ENCODE results near the gene COL18A1.

COL18A1 gene

DNA sequence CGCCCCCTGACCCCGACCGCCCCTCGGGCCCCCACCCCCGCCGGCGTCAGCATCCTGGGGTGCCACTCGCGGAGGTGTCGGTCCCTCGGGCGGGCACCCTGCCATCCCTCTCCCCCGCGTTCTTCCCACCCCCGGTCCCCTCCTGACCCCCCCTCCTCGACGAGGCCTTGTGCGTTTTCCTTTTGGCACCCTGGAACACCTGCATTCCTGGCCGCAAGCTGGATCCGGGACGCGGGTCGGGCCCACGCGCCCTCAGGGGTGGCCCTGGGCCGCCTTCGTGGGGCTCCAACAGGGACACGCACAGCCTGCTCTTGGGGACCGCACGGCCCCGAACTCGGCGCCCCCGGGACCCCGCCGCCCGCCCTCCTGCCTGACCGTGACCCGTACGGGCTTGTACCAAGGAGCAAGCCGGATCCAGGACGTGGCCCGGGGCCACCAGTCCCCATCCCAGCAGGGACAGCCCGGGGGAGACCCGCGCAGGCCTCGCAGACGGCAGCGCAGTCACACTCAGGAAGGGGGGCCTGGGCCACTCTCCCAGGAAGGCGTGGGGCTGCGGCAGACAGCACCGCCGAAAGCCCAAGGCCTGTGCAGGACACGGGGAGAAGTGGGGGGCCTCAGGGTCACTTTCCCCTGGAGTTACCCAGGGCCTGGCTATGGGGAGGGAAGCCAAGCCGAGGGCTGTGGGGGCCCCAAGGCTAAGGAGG is 137.9 kb downstream of the COL18A1 start:
- in situ Hi-C loops (cut with HindIII; ENCODE audit: low sequenced_read_pairs), result no loop called here
- no peak for DNase-seq (ENCODE audit: low read depth, low spot score)
- TF ChIP-seq, protein P1, sequence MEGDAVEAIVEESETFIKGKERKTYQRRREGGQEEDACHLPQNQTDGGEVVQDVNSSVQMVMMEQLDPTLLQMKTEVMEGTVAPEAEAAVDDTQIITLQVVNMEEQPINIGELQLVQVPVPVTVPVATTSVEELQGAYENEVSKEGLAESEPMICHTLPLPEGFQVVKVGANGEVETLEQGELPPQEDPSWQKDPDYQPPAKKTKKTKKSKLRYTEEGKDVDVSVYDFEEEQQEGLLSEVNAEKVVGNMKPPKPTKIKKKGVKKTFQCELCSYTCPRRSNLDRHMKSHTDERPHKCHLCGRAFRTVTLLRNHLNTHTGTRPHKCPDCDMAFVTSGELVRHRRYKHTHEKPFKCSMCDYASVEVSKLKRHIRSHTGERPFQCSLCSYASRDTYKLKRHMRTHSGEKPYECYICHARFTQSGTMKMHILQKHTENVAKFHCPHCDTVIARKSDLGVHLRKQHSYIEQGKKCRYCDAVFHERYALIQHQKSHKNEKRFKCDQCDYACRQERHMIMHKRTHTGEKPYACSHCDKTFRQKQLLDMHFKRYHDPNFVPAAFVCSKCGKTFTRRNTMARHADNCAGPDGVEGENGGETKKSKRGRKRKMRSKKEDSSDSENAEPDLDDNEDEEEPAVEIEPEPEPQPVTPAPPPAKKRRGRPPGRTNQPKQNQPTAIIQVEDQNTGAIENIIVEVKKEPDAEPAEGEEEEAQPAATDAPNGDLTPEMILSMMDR (IDR thresholded peaks at IDR 0.05; ENCODE audit: low read depth, low read length), result no peak
- peak overlapping the region; percentile 47 for H3K4me3 ChIP-seq (ENCODE audit: low read depth, low read length)

DNA sequence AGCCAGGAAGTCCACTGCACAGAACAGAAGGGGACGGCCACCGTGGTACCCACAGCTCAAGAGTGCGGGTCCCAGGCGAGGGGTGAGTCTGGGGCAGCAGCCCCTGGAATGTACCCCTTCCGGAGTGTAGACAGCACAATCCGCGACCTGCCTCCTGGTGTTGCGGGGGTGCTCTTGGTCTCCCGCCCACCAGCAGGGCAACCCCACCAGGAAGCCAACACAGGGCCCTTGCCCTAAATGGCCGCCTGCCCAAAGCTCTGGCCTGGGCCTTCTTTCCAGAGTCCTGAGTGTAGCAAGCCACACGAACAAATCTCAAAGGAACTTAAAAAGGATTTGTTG is 138.4 kb downstream of the COL18A1 start:
- DNase-seq (ENCODE audit: low read depth, low spot score), result no peak
- TF ChIP-seq, protein P1 (IDR thresholded peaks at IDR 0.05; ENCODE audit: low read depth, low read length), result no peak
- H3K4me3 ChIP-seq (ENCODE audit: low read depth, low read length), result no peak overlapping the region
- in situ Hi-C loops (cut with HindIII; ENCODE audit: low sequenced_read_pairs), result no loop called here

DNA sequence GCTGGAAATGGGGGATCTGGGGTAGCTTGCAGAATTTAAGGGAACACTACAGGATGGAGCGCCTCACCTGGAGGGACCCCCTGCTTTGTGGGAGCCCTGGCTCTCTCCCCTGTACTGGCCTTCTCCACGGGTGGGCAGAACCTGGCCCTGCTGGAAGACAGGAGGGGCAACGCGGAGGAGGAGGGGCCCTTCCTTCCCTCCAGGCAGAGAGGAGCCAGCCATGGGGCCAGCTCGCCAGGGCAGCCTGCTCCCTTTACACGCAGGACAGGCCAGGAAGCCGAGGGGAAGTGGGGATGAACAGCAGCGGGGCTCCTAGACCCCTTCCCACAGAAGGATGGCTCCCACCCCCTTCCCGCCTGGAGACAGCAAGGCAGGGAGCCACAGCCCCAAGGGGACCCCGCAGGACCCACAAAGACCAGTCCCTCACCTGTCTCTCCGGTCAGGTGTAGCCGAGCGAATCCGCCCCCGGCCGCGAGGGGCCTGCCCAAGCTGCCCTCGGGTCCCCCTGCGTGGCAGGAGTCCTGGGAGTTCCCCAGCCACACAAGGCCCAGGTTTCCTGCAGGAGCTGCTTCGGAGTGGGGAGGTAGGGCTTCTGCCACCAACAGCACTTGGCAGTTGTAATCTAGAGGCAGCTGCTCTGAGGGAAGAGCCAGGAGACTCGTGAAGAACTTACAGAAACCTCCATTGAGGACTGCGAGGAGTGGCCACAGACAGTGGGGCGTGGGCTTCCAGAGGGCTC is 138.9 kb downstream of the COL18A1 start:
- TF ChIP-seq, protein P1 (IDR thresholded peaks at IDR 0.05; ENCODE audit: low read depth, low read length), result no peak
- no peak for DNase-seq (ENCODE audit: low read depth, low spot score)
- no peak overlapping the region for H3K4me3 ChIP-seq (ENCODE audit: low read depth, low read length)
- in situ Hi-C loops (cut with HindIII; ENCODE audit: low sequenced_read_pairs), result no loop called here

DNA sequence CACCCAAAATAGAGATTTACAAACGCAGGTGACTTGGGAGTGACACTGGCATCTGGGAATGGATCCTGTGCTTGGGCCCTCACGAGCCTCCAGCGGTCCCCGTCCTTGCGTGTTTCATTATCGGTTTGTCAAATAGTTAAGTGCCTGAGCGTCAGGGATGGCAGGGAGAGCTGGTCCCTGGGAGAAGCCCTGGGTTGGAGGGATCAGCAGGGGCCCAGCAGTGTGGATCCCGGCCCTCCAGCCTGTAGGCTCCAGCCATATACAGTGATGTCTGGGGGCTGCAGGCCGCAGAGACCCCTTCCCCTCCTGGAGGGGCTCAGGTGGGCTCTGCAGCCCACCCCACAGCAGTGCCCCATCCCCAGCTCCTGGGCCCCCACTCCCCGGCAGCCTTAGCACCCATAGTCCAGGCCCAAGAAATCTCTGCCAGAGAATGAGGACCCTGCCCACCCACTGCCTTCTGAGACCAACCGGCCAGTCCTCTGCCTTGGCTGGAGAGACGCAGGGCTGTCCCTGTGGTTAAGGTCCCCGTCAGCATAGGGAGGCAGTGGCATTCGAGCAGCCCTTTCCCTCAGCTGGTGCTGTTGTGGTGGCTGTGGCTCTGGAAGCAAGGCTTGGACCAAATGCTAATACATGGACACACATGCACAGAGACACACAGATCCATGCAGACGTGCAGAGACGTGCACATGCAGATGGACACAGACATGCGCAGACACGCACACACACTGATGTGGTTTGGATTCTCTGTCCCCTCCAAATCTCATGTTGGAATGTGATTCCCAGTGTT is 139.7 kb downstream of the COL18A1 start:
- no peak for DNase-seq (ENCODE audit: low read depth, low spot score)
- TF ChIP-seq, protein P1 (IDR thresholded peaks at IDR 0.05; ENCODE audit: low read depth, low read length), result no peak
- in situ Hi-C loops (cut with HindIII; ENCODE audit: low sequenced_read_pairs), result no loop called here
- H3K4me3 ChIP-seq (ENCODE audit: low read depth, low read length), result no peak overlapping the region

DNA sequence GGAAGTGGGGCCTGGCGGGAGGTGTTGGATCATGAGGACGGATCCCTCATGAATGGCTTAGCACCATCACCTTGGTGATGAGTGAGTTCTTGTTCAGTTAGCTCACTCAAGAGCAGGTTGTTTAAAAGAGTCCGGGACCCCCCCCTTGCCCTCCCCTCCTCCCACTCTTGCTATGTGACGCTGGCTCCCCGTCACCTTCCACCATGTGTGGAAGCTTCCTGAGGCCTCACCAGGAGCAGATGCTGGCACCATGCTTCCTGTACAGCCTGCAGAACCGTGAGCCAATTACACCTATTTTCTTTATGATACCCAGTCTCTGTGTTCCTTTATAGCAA is 140.2 kb downstream of the COL18A1 start:
- H3K4me3 ChIP-seq (ENCODE audit: low read depth, low read length), result no peak overlapping the region
- TF ChIP-seq, protein P1 (IDR thresholded peaks at IDR 0.05; ENCODE audit: low read depth, low read length), result no peak
- in situ Hi-C loops (cut with HindIII; ENCODE audit: low sequenced_read_pairs), result no loop called here
- DNase-seq (ENCODE audit: low read depth, low spot score), result no peak

DNA sequence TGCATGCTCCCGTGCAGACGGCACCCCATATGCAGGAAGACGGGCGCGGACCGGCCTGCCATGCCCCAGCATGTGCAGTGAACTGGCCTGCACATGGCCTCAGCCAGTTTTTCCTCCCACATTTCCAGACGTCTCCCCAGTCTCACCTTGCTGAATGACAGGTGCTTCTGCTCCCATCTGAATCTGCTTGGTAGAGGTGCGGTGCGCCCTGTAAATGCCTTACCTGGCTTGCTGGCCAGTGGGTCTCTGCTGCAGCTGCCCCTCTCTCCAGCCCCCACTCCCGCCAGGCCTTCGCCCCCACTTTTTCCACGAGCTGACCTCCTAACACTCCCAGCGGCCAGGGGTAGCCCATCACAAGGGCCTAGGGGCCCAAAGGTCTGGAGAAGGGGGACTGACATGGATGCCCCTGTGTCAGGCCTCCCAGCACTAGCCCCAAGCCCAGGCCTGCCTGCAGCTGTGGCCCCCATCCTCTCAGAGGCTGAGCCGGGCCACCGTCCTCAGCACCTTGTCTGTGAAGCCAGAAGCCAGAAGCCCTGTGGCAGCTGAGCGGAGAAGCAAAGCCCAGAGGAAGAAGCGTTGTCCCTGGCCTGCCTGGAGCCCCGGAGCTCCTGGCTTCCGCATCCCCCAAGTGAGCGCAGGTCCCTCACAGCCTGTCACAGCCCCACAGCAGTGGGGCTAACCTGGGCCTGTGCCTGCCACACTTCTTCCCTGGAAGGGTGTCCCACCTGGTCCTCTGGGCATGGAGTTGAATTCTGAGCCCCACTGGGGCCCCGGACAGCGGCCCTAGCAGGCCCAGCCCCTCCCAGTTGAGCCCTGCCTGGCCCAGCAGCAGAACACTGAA is 140.9 kb downstream of the COL18A1 start:
- TF ChIP-seq, protein P1 (IDR thresholded peaks at IDR 0.05; ENCODE audit: low read depth, low read length), result no peak
- in situ Hi-C loops (cut with HindIII; ENCODE audit: low sequenced_read_pairs), result no loop called here
- no peak for DNase-seq (ENCODE audit: low read depth, low spot score)
- no peak overlapping the region for H3K4me3 ChIP-seq (ENCODE audit: low read depth, low read length)
